ENCODE results near the gene BFSP2. TPM values are rescaled to one million over a fixed set of nuclear protein-coding genes. Genes with fewer than 3 reads are reported as not detected.

Gene BFSP2
- total RNA-seq, 2 experiments from 2014 or later: 0.55 to 1.0 TPM

DNA sequence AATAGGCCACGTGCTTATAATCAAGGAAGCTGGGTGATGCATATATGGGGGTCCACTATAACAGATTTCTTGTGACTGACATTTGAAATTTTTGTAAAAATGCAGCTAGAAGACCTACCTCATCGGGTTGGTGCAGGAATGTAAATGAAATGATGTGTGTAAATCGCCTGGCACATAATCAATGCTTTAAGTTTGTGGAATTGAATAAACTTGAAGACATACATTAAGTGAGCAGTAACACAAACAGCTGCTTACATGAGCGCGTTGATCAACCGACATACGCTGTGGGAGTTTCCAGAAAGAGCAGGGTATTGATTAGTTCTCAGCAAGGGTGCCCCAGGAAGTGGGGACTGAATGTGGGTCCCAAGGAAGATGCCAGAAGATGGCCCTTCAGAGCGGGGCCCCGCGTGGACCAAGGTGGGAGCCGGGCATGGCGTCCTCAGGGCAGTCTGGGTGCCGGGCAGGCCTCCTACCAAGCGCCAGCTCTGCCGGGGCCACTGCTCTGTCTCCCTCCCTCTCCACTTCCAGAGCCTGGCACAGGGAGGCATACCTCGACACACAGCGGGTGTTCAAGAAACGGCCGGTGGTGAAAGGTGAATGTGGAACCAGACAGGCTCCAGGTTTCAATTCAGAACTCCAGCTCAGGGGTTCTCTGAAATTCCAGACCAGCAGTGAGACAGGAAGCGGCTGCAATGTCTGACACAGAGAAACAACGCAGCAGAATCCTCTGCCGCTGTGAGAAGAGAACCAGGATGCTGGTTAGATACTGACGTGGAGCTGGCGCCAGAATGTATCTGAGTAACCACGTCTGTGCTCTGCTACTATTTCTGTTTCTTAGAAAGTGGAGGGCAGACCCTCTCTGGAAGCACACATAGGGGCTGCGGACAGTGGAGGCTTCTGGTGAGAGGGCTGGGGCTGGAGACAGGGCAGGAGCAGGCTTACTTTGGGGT lies 12.6 kb downstream of the BFSP2 start:
- Mint-ChIP-seq H3K27ac (no peak overlapping the region), H3K4me1 (no peaks in the 10 kb centered on the region), H3K27me3 (peaks cover 18% of the 10 kb centered on the region), H3K36me3 (ENCODE audit: low read depth) (no peaks in the 10 kb centered on the region), H3K4me3 (no peak overlapping the region), H3K9me3 (no peaks in the 10 kb centered on the region)
- POLR2A ChIA-PET: interaction anchor here (1.0 kb wide), 1 partner anchor 161 kb away, joined by 3 read pairs; the partner anchor contains the start of gene CDV3
- DNase-seq: no peak
- CTCF ChIA-PET: interaction anchor here (0.9 to 4.6 kb wide), 2 partner anchors 11 to 371 kb away, joined by 3 to 14 read pairs; no protein-coding TSS in a partner anchor

DNA sequence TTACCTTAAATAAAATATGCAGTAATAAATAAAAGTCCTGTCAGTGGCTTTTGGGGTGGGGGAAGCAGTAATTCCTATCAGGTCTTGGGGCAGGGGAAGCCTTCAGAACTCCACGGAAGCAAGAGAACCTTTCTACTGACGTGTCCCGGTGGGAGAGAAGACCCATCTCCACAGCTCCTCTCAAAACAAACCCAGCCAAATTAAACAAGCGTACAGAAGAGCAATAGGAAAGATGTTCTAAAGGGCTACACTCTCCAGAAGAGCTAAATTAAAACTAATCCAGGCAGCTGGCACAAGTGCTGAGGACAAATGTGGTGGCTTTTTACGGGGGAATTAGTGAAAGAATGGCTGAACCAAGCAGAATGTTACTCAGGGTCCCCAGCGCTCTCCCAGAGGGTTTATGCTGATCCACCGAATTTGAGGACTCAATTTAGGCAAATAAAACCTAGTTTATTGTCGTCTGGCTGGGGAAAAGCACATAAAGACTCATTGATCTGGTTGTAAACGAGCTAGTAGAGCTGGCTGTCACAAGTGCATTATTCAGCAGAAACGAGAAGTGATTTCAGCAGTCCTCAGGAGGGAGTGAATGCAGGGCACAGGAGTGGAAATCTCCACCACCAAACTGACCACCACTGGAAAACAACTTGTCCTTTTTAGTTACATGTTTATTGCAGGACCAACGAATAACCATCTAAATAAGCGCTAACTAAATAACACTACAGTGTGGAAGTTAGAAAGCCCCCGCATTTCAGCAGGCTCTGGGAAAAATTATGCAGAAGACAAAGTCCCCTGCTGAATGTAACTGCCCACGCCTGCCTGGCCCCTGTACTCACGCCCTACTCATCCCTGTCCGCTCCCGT lies 13.5 kb downstream of the BFSP2 start:
- no peaks in the 10 kb centered on the region for H3K36me3 Mint-ChIP-seq (ENCODE audit: low read depth)
- no peak overlapping the region for H3K4me3 Mint-ChIP-seq
- H3K27me3 Mint-ChIP-seq: peaks cover 13% of the 10 kb centered on the region
- ChIA-PET POLR2A (interaction anchor here (1.0 kb wide), 1 partner anchor 160 kb away, joined by 3 read pairs; the partner anchor contains the start of gene CDV3), CTCF (interaction anchor here (0.6 to 4.6 kb wide), 4 partner anchors 8 to 372 kb away, joined by 3 to 14 read pairs (median 3); no protein-coding TSS in a partner anchor)
- no peak overlapping the region for H3K27ac Mint-ChIP-seq
- no peaks in the 10 kb centered on the region for H3K4me1 Mint-ChIP-seq
- DNase-seq: no peak
- no peaks in the 10 kb centered on the region for H3K9me3 Mint-ChIP-seq

DNA sequence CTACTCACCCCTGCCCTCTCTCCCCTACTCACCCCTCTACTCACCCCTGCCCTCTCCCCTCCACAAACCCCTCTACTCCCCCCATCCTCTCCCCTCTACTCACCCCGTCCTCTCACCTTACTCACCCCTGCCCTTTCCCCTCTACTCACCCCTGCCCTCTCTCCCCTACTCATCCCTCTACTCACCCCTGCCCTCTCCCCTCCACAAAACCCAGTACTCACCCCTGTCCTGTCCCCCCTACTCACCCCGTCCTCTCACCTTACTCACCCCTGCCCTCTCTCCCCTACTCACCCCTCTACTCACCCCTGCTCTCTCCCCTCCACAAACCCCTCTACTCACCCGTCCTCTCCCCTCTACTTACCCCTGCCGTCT lies 14.2 kb downstream of the BFSP2 start:
- H3K4me3 Mint-ChIP-seq: no peak overlapping the region
- H3K9me3 Mint-ChIP-seq: no peaks in the 10 kb centered on the region
- H3K27ac Mint-ChIP-seq: no peak overlapping the region
- H3K4me1 Mint-ChIP-seq: no peaks in the 10 kb centered on the region
- ChIA-PET CTCF (interaction anchor here (0.6 to 4.6 kb wide), 3 partner anchors 8 to 82 kb away, joined by 3 to 14 read pairs (median 3); no protein-coding TSS in a partner anchor), POLR2A (no interaction called here)
- DNase-seq: no peak
- no peaks in the 10 kb centered on the region for H3K36me3 Mint-ChIP-seq (ENCODE audit: low read depth)
- H3K27me3 Mint-ChIP-seq: peaks cover 10% of the 10 kb centered on the region

DNA sequence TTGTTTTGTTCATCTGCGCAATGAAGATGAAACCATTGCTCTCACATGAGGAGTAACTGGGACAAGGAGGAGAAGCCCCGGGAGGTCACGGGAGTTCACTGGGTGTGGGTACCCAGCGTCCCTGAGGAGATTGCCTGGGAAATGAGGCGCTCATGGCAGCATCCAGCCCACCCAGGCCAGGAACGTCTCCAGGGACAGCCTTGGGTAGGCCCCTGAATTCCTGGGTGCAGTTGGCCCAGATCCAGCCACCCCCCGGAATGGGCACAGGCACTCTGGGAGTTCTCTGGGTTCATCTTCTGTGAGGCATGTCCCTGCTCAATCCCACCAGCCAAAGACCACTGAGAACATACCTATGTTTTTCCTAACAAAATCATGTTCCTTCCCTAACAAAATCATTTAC lies 18.5 kb downstream of the BFSP2 start:
- CTCF ChIA-PET: no interaction called here
- Mint-ChIP-seq H3K27ac (no peak overlapping the region), H3K4me3 (no peak overlapping the region), H3K36me3 (ENCODE audit: low read depth) (no peaks in the 10 kb centered on the region), H3K9me3 (no peaks in the 10 kb centered on the region), H3K27me3 (peaks cover 1% of the 10 kb centered on the region), H3K4me1 (no peaks in the 10 kb centered on the region)
- POLR2A ChIA-PET: no interaction called here
- no peak for DNase-seq

DNA sequence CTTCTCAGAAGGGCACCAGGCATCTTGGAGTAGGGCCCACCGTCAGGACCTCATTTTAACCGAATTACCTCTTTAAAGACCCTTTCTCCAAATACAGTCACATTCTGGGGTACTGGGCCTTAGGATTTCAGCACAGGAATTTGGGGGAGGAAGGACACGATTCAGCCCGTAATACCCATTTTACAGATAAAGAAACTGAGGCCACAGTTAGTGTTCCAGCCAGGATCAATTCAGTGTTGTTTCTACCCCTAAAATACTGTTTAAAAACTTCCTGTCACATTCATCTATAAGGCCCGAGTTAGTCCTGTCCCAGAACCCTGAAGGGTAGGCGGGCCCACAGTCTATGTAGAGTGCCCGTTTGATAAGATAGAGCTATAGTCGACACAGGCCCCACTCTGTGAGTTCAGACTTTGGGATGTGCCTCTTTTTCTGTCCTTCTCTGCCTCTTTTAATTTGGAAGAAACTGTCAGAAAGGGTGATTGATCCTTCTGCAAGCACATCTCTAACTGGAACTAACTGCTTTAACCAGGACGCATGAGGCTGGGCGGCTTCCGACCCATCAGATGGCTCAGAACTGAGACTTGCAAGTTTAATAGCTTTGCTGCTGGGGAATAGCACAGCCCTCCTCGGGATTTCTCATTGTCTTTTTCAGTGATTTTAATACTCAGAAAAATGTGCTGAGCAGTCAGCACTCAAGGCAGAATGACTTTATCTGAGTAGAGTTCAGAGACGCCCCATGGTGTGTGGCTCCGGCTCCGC lies 19.5 kb downstream of the BFSP2 start:
- ChIA-PET CTCF (no interaction called here), POLR2A (no interaction called here)
- Mint-ChIP-seq H3K4me1 (peaks cover 2% of the 10 kb centered on the region), H3K9me3 (no peaks in the 10 kb centered on the region), H3K27ac (no peak overlapping the region), H3K27me3 (peaks cover 1% of the 10 kb centered on the region), H3K36me3 (ENCODE audit: low read depth) (no peaks in the 10 kb centered on the region), H3K4me3 (no peak overlapping the region)
- DNase-seq: no peak

DNA sequence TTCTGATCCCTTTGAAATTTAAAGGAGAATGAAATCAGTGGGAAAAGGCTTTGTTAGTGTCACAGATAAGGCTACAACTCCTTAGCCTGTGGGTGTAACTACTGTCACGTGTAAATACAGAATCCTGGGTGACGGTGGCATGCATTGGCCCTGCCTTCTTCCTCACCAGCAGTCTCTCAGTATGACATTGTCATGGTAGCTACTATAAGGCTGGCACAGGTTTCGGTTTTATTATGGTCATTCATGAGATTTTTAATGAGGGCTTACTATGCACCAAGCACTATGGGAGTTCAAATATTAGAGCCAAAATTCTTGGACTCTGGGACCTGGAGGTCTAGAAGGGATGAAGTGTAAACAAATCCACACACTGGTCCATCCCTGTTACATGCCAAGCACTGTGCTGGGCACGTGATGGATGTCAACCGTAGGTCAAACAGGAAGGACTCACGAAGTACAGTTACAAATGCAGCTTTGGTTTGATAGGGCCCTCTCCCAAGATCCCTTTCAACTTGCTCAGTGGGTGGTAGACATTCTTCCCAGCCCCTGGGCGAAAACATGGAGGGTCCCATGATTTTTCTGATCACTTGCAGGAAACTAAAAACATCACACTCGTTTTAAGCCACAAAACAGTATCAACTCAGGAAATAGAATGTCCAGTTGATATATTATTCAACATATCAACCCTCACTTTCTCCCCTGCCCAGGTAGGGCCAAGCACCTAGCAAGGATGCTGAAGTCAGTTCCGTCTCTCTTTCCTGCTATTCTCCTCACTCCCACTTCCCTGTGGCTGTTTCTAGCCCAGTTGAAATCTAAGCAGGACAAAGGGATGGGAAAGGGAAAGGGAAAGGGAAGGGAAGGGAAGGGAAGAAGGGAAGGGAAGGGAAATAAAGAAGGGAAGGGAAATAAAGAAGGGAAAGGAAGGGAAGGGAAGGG lies 25.3 kb downstream of the BFSP2 start:
- no peak overlapping the region for H3K4me3 Mint-ChIP-seq
- DNase-seq: no peak
- H3K36me3 Mint-ChIP-seq (ENCODE audit: low read depth): no peaks in the 10 kb centered on the region
- CTCF ChIA-PET: interaction anchor here (0.7 to 3.7 kb wide), 6 partner anchors 13 to 698 kb away, joined by 3 to 29 read pairs (median 6); partner anchors contain the start of gene BFSP2
- POLR2A ChIA-PET: no interaction called here
- no peaks in the 10 kb centered on the region for H3K9me3 Mint-ChIP-seq
- peaks cover 2% of the 10 kb centered on the region for H3K4me1 Mint-ChIP-seq
- peaks cover 1% of the 10 kb centered on the region for H3K27me3 Mint-ChIP-seq
- H3K27ac Mint-ChIP-seq: no peak overlapping the region

DNA sequence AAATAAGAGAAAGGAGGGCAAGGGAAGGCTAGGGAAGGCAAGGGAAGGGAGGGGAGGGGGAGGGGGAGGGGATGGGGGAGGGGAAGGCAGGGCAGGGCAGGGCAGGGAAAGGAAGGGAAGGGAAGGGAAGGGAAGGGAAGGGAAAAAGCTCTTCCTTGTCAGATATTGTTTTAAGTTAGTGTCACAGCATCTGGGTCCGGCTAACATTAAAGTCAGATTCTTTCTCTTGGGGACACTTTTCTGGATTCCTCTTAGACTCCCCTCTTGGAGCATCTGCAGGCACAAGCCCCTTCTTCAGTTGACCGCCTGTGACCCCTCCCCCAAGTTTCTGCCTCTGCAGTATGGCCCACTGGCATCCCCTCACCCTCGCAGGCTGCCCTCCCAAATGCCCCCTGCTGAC lies 26.0 kb downstream of the BFSP2 start:
- no peak for DNase-seq
- no peak overlapping the region for H3K27ac Mint-ChIP-seq
- H3K27me3 Mint-ChIP-seq: peaks cover 1% of the 10 kb centered on the region
- H3K36me3 Mint-ChIP-seq (ENCODE audit: low read depth): no peaks in the 10 kb centered on the region
- no peak overlapping the region for H3K4me3 Mint-ChIP-seq
- ChIA-PET CTCF (interaction anchor here (0.7 to 1.7 kb wide), 2 partner anchors 15 to 16 kb away, joined by 4 to 7 read pairs; no protein-coding TSS in a partner anchor), POLR2A (no interaction called here)
- H3K9me3 Mint-ChIP-seq: no peaks in the 10 kb centered on the region
- H3K4me1 Mint-ChIP-seq: peaks cover 2% of the 10 kb centered on the region

DNA sequence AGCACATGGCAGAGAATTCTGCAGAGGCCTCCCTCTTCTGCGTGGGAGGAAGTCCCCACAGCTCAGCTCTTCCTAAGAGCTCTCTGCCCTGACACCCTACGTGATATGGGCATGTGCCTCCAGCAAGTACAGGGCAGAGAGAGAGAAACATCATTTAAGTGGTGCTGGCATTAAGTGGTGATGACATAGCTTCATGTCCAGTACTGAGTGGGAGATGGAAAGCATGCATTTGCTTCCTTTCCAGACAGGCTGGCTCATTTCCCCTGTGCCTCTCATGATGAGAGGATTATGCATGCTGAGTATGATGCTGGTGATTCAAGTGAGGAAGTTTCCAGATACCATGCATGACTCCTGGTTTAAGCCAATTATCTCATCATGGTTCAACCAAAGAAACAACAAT lies 26.9 kb downstream of the BFSP2 start:
- POLR2A ChIA-PET: no interaction called here
- H3K9me3 Mint-ChIP-seq: no peaks in the 10 kb centered on the region

DNA sequence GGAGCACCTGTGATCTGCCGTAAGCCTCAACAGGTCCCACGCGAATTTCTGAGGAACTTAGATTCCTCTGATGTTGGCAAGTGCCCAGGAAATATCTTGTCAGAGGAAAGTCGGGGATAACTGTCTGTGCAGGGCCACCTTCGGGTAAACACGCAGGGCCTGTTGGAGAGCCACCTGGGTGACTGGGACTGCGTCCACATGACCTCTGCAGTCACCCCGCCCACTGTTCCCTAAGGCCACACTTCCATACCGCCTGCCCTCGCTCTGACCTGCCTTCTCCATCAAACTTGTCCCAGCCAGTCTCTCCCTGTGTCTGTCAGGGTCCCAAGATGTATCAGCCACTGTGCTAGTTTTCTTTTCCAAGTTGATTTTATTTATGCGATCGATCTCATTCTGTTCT lies 28.7 kb downstream of the BFSP2 start:
- Mint-ChIP-seq H3K27ac (no peak overlapping the region), H3K27me3 (no peaks in the 10 kb centered on the region), H3K36me3 (ENCODE audit: low read depth) (no peaks in the 10 kb centered on the region), H3K4me1 (peaks cover 2% of the 10 kb centered on the region), H3K4me3 (no peak overlapping the region), H3K9me3 (no peaks in the 10 kb centered on the region)
- DNase-seq: no peak
- ChIA-PET CTCF (no interaction called here), POLR2A (no interaction called here)

More for the DNA sequence above, 26.9 kb downstream of the BFSP2 start:
- CTCF ChIA-PET: interaction anchor here (0.7 kb wide), 1 partner anchor 16 kb away, joined by 4 read pairs; no protein-coding TSS in a partner anchor
- H3K4me1 Mint-ChIP-seq: peaks cover 2% of the 10 kb centered on the region
- H3K36me3 Mint-ChIP-seq (ENCODE audit: low read depth): no peaks in the 10 kb centered on the region
- no peak for DNase-seq
- H3K4me3 Mint-ChIP-seq: no peak overlapping the region
- H3K27ac Mint-ChIP-seq: no peak overlapping the region
- peaks cover 1% of the 10 kb centered on the region for H3K27me3 Mint-ChIP-seq

DNA sequence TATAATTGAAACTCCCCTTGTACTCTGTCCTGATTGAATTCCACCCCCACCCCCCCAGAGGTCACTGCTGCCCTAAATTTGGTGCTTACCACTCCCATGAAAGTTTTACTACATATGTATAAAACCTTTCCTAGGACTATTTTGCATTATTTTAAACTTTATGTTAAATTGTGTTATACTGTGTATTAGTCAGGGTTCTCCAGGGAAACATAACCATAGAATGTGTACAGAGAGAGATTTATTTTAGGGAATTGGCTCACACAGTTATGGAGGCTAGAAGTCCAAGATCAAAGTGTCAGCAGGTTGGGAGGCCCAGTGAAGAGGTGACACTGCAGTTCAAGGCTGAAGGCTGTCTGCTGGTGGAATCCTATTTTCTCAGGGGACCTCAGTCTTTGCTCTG lies 29.2 kb downstream of the BFSP2 start:
- no peaks in the 10 kb centered on the region for H3K9me3 Mint-ChIP-seq
- no peak overlapping the region for H3K27ac Mint-ChIP-seq
- H3K27me3 Mint-ChIP-seq: no peaks in the 10 kb centered on the region
- H3K36me3 Mint-ChIP-seq (ENCODE audit: low read depth): no peaks in the 10 kb centered on the region
- ChIA-PET POLR2A (no interaction called here), CTCF (no interaction called here)
- H3K4me3 Mint-ChIP-seq: no peak overlapping the region
- DNase-seq: no peak
- no peaks in the 10 kb centered on the region for H3K4me1 Mint-ChIP-seq

DNA sequence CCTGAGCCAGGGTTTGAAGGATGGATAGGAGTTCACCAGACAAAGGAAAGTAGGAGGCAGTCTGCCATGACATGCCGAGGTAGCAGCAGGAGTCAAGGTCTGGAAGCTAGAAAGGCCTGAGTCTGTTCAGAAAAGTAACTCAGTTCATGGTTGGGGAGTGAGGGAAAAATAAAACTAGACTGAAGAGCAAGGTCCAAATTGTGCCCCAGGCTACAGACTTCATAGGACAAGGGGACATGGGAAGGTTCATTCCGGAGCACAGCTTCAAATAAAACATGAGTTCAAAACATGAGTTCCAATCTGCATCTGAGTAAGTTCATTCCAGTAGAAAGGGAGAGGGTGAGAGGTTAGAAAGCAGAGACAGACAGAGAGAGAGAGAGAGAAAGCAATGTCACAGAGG lies 39.7 kb downstream of the BFSP2 start:
- CTCF ChIA-PET: no interaction called here
- H3K4me3 Mint-ChIP-seq: no peak overlapping the region
- peaks cover 3% of the 10 kb centered on the region for H3K9me3 Mint-ChIP-seq
- POLR2A ChIA-PET: no interaction called here
- no peak for DNase-seq
- no peak overlapping the region for H3K27ac Mint-ChIP-seq
- peaks cover 8% of the 10 kb centered on the region for H3K36me3 Mint-ChIP-seq (ENCODE audit: low read depth)
- peaks cover 32% of the 10 kb centered on the region for H3K4me1 Mint-ChIP-seq
- no peaks in the 10 kb centered on the region for H3K27me3 Mint-ChIP-seq

DNA sequence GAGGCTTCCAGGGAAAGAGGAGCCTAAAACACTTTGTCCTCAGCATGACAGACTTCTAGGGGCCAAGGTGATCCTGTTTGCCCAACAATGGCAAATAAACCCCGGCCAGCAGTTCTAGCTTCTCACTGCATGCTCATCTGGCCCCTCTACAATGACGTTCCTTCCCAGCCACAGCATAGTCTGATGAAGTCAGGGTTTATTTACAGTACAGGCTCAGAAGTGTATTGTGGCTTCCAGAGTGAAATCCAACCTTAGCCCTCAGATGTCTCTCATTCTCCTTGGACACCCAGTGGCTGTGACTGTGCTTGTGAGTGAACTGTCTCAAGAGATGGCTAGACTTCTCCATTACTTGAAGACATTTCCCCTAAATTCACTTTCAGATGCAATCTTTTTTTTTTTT lies 40.8 kb downstream of the BFSP2 start:
- Mint-ChIP-seq H3K27ac (no peak overlapping the region), H3K4me1 (peaks cover 36% of the 10 kb centered on the region), H3K4me3 (no peak overlapping the region), H3K27me3 (no peaks in the 10 kb centered on the region), H3K36me3 (ENCODE audit: low read depth) (peaks cover 8% of the 10 kb centered on the region), H3K9me3 (peaks cover 3% of the 10 kb centered on the region)
- ChIA-PET CTCF (interaction anchor here (2.1 to 3.3 kb wide), 2 partner anchors 15 to 138 kb away, joined by 5 to 7 read pairs; no protein-coding TSS in a partner anchor), POLR2A (interaction anchor here (3.7 kb wide), 1 partner anchor 133 kb away, joined by 44 read pairs; the partner anchor contains the start of gene CDV3)
- no peak for DNase-seq
